ENCODE results near the gene ASIC1.

Gene ASIC1

GRCh38 chr12:50085615-50086072, 28.2 kb downstream of the ASIC1 start:
- no peak for DNase-seq

DNA sequence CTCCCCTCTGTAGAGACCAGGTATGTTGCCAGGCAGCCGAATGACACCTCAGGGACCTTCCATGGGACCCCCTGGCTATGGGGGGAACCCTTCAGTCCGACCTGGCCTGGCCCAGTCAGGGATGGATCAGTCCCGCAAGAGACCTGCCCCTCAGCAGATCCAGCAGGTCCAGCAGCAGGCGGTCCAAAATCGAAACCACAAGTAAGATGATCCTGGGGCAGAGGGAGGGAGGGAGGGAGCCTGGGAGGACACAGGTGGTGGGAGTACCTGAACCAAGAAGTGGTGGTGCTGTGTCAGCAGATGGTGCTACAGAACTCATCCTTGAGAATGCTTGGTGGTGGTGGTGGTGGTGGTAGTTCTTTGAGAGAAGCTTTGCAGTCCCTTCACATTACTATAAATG, 28.8 kb downstream of the ASIC1 start:
- DNase-seq: no peak

DNA sequence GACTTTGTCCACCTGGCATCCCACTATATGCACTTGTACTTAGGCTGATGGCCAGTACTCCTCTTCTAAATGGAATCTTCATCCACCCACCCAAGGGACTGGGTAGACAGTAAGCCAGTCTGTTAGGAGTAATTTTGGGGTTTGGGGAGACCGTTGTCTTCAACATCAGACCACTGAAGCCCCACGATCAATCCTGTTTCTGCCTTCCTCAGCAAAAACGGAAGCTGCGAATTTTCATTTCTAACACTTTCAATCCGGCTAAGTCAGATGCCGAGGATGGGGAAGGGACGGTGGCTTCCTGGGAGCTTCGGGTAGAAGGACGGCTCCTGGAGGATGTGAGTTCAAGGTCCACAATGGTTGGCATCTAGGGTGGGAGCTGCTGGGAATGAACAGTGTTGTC, 29.8 kb downstream of the ASIC1 start:
- DNase-seq: no peak

DNA sequence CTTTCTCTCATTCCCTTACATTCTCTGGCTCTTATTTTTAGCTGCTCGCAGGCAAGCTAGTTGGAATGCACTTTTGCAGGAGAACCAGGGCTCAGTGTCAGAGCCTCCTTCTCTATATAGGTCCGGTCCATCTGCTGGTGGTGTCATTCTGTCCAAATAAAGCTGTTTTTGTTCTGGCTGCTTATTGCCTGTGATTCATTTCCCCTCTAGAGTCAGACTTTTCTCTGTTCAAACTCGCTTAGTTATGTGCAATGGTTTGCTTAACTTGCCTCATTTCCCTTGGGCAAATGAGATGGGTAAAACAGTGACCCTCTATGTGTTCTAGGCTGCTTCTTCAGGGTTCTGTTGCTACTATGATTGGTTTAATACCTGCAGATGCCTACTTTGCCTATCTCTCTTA, 30.6 kb downstream of the ASIC1 start:
- DNase-seq: no peak

DNA sequence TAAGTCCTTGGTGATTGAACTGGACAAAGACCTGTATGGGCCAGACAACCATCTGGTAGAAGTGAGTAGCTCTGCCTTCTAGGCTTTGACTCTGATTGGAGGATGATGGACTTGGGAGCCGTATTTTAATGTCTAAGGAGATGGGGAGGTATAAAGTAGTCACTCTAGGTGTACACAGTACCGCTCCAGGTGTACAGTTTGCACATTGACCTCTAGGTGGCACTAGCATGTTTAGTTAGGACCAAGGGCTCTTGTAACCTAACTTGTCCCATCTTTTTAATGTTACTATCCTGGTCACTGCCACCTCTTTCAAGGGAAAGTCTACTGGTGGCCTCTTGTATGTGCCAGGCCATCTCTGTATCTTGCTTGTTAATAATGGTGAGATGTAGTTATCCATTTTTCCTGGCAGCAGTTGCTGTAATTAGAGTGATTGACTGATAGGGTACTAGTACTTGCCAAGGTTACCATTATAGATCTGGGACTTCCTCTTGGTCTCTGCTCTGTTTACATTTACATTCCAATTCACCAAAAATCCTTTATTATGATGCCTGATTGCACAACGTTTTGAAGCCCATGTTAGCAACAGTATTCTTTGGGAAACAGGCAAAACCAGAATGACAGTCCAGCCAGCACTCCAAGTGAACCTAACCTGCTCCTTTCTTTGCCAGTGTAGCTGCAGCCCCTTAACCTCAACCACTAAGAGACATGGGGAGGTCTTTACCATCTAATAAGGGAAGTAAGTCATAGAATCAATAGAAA, 31.4 kb downstream of the ASIC1 start:
- DNase-seq: peak in 1 of 2 donors; percentile 57

GRCh38 chr12:50089730-50090129, 32.3 kb downstream of the ASIC1 start:
- no peak for DNase-seq

- no peak for DNase-seq
These were observed 33.0 kb downstream of the ASIC1 start for GRCh38 chr12:50090391-50090790.

DNA sequence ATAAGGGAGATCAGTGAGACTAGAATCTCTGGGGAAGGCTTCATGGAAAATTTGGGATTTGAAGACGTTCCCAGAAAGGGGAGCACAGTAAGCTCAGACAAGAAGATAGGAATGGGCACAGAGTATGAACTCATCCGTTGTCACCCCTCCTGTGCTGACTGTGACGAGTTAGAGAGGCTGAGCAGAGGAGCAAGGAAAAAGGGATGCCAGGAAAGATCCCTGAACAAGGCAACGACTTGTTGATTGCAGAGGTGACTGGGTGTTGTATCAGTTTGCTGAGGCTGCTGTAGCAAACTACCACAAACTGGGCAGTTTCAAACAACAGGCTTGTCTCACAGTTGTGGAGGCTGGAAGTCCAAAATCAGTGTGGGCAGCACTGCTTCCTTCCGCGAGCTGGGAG, 40.6 kb downstream of the ASIC1 start:
- DNase-seq: no peak

GRCh38 chr12:50099302-50100008, 42.1 kb downstream of the ASIC1 start:
- no peak for DNase-seq

DNA sequence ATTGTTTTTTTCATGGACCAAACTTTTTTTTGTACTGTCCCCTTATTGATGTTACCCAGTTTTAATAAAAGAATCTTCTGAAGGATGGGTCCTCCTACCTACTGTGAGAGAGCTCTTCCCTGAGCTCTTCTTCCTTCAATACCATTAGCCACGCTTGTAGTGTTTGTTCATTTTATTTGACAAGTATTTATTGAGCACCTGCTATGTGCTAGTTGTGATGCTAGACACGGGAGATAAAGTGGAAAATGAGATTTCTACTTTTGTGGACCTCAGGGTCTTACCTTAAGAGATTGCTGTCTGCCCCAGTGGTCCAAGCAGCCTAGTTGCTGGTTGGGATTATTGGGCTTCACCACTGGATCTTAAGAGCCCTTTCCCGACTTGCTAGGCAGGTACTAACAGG, 43.2 kb downstream of the ASIC1 start:
- DNase-seq: no peak

DNA sequence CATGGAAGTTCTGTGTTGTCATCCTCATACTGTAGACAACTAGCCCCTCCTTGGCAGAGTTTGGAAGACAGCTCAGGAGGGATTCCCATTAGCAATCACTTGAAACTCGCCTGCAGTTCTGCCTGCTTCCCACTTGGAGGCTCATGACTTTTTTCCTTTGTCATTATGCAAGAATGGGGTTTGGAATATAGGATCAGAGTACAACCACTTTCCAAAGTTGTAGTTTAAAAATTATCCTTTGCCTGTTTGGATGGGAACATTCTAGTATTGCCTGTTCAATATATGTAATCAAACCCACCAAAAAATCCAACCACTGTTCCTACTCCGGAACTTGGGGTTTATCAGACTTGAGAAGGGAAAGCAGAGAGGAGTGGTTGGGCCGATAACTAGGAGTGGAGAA, 44.3 kb downstream of the ASIC1 start:
- DNase-seq: no peak

GRCh38 chr12:50102131-50102531, 44.7 kb downstream of the ASIC1 start:
- no peak for DNase-seq

- DNase-seq: no peak
These were observed 45.4 kb downstream of the ASIC1 start for GRCh38 chr12:50102646-50103309.

- no peak for DNase-seq
These were observed 46.0 kb downstream of the ASIC1 start for GRCh38 chr12:50103351-50103750.

DNA sequence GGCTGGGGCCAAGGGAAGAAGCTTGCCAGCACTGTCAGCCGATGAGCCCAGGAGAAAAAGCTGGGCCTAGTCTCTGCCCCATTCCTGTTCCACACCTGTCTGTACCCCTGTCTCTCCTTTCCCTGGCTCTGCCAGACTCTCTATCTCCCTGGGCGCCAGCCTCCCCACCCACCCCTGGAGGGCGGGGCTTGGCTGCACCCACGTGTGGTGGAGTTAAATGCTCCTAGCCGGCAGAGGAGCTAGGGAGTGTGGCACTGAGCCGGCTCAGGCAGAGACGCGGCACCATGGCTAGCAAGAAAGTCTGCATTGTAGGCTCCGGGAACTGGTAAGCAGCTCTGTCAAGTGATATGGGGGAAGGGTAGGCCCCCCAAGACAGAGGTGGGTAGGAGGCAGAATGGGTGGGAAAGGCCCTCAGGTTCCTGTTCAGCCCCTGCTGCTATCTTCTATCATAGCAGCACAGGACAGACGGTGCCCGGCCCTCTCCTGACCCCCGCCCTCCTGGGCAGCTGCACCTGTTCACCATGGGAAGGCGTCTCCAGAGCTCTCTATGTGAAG, 46.4 kb downstream of the ASIC1 start, which contains the start of gene GPD1:
GPD1 (plus strand) TSS at position 242 of the 555 bp plus-strand sequence; CDS start at position 285, 43 bp downstream.
- DNase-seq: no peak

GRCh38 chr12:50104417-50105366, 47.3 kb downstream of the ASIC1 start:
- no peak for DNase-seq

DNA sequence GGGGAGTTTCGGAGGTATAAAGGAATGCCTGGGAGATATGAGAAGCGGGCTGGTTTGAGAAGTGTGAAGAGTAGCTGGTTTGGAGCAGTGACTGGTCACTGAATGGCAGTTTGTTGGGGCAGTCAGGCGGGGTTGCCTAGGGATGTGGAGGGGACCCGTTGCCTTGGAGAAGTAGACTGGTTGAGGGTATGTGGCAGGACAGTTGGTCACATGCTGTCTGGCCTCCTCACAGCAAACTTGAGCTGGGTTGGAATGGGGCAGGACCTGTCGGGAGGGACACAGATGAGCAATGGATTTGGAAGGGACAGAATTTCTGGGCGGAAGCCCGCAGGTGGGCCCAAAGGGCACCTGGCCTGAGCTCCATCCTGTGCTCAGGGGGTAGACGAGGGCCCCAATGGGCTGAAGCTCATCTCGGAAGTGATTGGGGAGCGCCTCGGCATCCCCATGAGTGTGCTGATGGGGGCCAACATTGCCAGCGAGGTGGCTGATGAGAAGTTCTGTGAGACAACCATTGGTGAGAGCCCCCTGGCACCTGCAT, 48.6 kb downstream of the ASIC1 start:
- DNase-seq: no peak

DNA sequence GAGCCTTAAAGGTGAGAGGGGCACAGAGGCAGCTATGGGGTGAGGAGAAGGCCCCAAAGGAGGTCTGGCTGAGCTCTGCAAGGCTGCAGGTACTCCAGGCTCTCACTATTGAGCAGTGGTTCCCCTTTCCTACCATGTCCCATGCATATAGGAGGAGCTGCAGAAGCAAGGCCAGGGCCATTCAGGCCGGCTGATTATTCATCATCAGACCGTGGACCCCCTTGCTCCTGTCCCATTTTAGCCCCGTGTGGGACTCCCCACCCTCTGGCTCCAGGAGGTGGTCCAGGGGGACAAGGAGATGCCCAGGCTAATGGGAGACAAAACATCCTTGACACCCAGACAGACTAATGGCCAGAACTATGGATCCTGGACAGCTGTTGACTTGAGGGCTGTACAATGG, 49.5 kb downstream of the ASIC1 start:
- DNase-seq: no peak

GRCh38 chr12:50107416-50108268, 50.2 kb downstream of the ASIC1 start:
- DNase-seq: no peak

DNA sequence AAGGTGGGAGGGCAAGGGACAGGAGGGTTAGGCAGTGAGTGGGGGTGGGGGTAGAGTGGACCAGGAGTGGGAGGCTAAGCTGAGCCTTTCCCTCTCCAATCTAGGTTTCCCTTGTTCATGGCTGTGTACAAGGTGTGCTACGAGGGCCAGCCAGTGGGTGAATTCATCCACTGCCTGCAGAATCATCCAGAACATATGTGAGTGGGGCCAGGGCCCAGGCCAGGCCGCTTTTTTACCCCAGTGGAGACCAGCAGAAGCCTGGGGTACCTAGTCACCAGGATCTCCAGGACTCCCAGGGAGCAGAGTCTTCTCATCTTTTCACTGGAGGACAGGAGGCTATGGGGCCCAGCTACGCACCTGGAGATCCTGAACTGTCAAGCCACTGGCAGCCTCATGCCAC, 51.9 kb downstream of the ASIC1 start:
- DNase-seq: no peak

Measured in stimulated activated CD4-positive, alpha-beta T cell treated with anti-CD3 and anti-CD28 coated beads, Interleukin-2, amount 100 ng/mL, for 48 hours (primary cell).